H1 (cell line): ENCODE results near the gene AP2B1. TPM values are rescaled to one million over a fixed set of nuclear protein-coding genes. Genes with fewer than 3 reads are reported as not detected.

Experiments
- BACH1 ChIP-seq: IDR thresholded peaks from 2 replicates; pipeline ENCODE4 v1.6.1; 2012; ENCODE audit warnings: low read length, improper control_type of control experiment
- EZH2 ChIP-seq: fragments of 200-600 bp; sonication (generic); IDR thresholded peaks from 2 replicates; pipeline ENCODE4 v1.7.1; 2012; ENCODE audit warnings: low read depth, mild to moderate bottlenecking, moderate library complexity, low read length, inconsistent platforms; ENCODE audit not compliant: severe bottlenecking
- FOSL1 ChIP-seq: IDR thresholded peaks from 2 replicates; pipeline ENCODE4 v1.6.1; 2011; ENCODE audit warnings: mild to moderate bottlenecking, low read depth, low read length, moderate library complexity; ENCODE audit not compliant: insufficient read depth
- GTF2F1 ChIP-seq: IDR thresholded peaks from 2 replicates; pipeline ENCODE4 v1.6.1; 2012; ENCODE audit warnings: low read depth, low read length, improper control_type of control experiment, borderline replicate concordance
- RFX5 ChIP-seq: IDR thresholded peaks from 2 replicates; pipeline ENCODE4 v1.6.1; 2011; ENCODE audit warnings: low read depth, low read length, improper control_type of control experiment, borderline replicate concordance
- SAP30 ChIP-seq: fragments of 300-600 bp; sonication (generic); IDR thresholded peaks from 2 replicates; pipeline ENCODE4 v1.7.1; 2012; ENCODE audit warnings: low read length, moderate library complexity, mild to moderate bottlenecking, inconsistent platforms; ENCODE audit not compliant: insufficient read depth, insufficient replicate concordance
- polyA plus RNA-seq, 7 experiments: library from polyadenylated mRNA; depleted of rRNA in 3 of 7; stranded (reverse) in 5 of 7; unstranded in 2 of 7; fragments of >200 nt in 5 of 7; fragments of 200-250 nt in 2 of 7; gene quantifications; 1 replicate in 5 of 7; 2 replicates in 1 of 7; 4 replicates in 1 of 7; pipeline versions ENCODE4 v1.2.1 to v1.2.3, GENCODE V29; 2011 to 2013; ENCODE audit warnings: missing spikeins in 2 of 7, mixed read lengths in 2 of 7
- total RNA-seq: library from RNA; stranded (reverse); fragmentation: NEBNext Ultra II Directional; extraction: Animal tissue kit (Norgen Biotek cat#: 25700); gene quantifications from 2 replicates; pipeline ENCODE4 v1.2.1, GENCODE V29; 2021
- TF ChIP-seq, protein P1 (sequence below): fragments of 300-600 bp; sonication (generic); IDR thresholded peaks from 2 replicates; pipeline ENCODE4 v1.7.1; 2012; ENCODE audit warnings: low read length, moderate library complexity, mild to moderate bottlenecking, inconsistent platforms; ENCODE audit not compliant: insufficient replicate concordance
- TF ChIP-seq, protein P2 (sequence below), 3 experiments: IDR thresholded peaks; 1 replicate in 2 of 3; 2 replicates in 1 of 3; pipeline versions ENCODE4 v1.5.1 to v1.6.1; 2011; ENCODE audit warnings: low read length in 3 of 3, mild to moderate bottlenecking in 3 of 3, inconsistent platforms in 2 of 3, low read depth in 1 of 3, moderate library complexity in 1 of 3; ENCODE audit not compliant: insufficient read depth in 1 of 3; ENCODE audit errors: control extremely low read depth in 1 of 3

The AP2B1 gene
- total and polyA plus RNA-seq, 2 of the 8 experiments (the other 6 are each of a cell fraction or from before 2014, with no cell fraction given) = 95.5 to 199 TPM

DNA sequence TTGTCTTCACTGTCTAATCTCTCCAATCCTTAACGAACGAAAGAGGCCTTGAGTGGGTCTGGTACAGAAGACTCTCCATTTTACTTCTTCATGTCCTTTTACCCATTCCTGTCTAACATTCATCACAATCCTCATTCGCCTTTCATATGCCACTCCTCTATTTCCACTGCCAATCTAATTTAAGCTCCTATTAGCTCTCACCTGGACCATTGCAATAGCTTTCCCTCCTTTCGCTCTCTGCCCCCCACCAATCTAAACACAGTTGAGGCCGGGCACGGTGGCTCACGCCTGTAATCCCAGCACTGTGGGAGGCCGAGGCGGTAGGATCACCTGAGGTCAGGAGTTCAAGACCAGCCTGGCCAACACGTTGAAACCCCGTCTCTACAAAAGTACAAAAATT is 20.2 kb upstream of the AP2B1 start (continued):
- TF ChIP-seq, protein P1, sequence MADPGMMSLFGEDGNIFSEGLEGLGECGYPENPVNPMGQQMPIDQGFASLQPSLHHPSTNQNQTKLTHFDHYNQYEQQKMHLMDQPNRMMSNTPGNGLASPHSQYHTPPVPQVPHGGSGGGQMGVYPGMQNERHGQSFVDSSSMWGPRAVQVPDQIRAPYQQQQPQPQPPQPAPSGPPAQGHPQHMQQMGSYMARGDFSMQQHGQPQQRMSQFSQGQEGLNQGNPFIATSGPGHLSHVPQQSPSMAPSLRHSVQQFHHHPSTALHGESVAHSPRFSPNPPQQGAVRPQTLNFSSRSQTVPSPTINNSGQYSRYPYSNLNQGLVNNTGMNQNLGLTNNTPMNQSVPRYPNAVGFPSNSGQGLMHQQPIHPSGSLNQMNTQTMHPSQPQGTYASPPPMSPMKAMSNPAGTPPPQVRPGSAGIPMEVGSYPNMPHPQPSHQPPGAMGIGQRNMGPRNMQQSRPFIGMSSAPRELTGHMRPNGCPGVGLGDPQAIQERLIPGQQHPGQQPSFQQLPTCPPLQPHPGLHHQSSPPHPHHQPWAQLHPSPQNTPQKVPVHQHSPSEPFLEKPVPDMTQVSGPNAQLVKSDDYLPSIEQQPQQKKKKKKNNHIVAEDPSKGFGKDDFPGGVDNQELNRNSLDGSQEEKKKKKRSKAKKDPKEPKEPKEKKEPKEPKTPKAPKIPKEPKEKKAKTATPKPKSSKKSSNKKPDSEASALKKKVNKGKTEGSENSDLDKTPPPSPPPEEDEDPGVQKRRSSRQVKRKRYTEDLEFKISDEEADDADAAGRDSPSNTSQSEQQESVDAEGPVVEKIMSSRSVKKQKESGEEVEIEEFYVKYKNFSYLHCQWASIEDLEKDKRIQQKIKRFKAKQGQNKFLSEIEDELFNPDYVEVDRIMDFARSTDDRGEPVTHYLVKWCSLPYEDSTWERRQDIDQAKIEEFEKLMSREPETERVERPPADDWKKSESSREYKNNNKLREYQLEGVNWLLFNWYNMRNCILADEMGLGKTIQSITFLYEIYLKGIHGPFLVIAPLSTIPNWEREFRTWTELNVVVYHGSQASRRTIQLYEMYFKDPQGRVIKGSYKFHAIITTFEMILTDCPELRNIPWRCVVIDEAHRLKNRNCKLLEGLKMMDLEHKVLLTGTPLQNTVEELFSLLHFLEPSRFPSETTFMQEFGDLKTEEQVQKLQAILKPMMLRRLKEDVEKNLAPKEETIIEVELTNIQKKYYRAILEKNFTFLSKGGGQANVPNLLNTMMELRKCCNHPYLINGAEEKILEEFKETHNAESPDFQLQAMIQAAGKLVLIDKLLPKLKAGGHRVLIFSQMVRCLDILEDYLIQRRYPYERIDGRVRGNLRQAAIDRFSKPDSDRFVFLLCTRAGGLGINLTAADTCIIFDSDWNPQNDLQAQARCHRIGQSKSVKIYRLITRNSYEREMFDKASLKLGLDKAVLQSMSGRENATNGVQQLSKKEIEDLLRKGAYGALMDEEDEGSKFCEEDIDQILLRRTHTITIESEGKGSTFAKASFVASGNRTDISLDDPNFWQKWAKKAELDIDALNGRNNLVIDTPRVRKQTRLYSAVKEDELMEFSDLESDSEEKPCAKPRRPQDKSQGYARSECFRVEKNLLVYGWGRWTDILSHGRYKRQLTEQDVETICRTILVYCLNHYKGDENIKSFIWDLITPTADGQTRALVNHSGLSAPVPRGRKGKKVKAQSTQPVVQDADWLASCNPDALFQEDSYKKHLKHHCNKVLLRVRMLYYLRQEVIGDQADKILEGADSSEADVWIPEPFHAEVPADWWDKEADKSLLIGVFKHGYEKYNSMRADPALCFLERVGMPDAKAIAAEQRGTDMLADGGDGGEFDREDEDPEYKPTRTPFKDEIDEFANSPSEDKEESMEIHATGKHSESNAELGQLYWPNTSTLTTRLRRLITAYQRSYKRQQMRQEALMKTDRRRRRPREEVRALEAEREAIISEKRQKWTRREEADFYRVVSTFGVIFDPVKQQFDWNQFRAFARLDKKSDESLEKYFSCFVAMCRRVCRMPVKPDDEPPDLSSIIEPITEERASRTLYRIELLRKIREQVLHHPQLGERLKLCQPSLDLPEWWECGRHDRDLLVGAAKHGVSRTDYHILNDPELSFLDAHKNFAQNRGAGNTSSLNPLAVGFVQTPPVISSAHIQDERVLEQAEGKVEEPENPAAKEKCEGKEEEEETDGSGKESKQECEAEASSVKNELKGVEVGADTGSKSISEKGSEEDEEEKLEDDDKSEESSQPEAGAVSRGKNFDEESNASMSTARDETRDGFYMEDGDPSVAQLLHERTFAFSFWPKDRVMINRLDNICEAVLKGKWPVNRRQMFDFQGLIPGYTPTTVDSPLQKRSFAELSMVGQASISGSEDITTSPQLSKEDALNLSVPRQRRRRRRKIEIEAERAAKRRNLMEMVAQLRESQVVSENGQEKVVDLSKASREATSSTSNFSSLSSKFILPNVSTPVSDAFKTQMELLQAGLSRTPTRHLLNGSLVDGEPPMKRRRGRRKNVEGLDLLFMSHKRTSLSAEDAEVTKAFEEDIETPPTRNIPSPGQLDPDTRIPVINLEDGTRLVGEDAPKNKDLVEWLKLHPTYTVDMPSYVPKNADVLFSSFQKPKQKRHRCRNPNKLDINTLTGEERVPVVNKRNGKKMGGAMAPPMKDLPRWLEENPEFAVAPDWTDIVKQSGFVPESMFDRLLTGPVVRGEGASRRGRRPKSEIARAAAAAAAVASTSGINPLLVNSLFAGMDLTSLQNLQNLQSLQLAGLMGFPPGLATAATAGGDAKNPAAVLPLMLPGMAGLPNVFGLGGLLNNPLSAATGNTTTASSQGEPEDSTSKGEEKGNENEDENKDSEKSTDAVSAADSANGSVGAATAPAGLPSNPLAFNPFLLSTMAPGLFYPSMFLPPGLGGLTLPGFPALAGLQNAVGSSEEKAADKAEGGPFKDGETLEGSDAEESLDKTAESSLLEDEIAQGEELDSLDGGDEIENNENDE = no peak
- TF ChIP-seq BACH1 (no peak), RFX5 (no peak), EZH2 (no peak), GTF2F1 (no peak), SAP30 (no peak), FOSL1 (no peak)
- TF ChIP-seq, protein P2, sequence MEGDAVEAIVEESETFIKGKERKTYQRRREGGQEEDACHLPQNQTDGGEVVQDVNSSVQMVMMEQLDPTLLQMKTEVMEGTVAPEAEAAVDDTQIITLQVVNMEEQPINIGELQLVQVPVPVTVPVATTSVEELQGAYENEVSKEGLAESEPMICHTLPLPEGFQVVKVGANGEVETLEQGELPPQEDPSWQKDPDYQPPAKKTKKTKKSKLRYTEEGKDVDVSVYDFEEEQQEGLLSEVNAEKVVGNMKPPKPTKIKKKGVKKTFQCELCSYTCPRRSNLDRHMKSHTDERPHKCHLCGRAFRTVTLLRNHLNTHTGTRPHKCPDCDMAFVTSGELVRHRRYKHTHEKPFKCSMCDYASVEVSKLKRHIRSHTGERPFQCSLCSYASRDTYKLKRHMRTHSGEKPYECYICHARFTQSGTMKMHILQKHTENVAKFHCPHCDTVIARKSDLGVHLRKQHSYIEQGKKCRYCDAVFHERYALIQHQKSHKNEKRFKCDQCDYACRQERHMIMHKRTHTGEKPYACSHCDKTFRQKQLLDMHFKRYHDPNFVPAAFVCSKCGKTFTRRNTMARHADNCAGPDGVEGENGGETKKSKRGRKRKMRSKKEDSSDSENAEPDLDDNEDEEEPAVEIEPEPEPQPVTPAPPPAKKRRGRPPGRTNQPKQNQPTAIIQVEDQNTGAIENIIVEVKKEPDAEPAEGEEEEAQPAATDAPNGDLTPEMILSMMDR (IDR thresholded peaks at IDR 0.05; ENCODE audit: control extremely low read depth in 1 of 3, insufficient read depth in 1 of 3, low read depth in 1 of 3, low read length in 3 of 3) = no peak
